ENCODE data around the gene AIFM3. TPM values are rescaled to one million over a fixed set of nuclear protein-coding genes. Genes with fewer than 3 reads are reported as not detected.
"Not testable (repeated sequence)": the region's sequence is repeated elsewhere in the genome, so short reads cannot be mapped to it uniquely, and the experiment has no call there.

Gene AIFM3
- total RNA-seq, 1 experiment from 2014 or later, result not detected

- DNase-seq (ENCODE audit: low read depth), result no peak
These were observed 34.0 kb downstream of the AIFM3 start for GRCh38 chr22:21000987-21001600.

GRCh38 chr22:21001601-21002325 lies 34.7 kb downstream of the AIFM3 start, which contains the start of gene THAP7:
TSS of gene THAP7 (minus strand) at chr22:21002118. CDS start at chr22:21001911, 207 bp downstream.
- peak; percentile 93 for DNase-seq (ENCODE audit: low read depth)

- no peak for DNase-seq (ENCODE audit: low read depth)
These were observed 36.7 kb downstream of the AIFM3 start for GRCh38 chr22:21003782-21004181.

GRCh38 chr22:21009208-21009607 lies 42.2 kb downstream of the AIFM3 start:
- not testable (repeated sequence) for DNase-seq (ENCODE audit: low read depth)

GRCh38 chr22:21009638-21010425 lies 42.8 kb downstream of the AIFM3 start:
- peak; percentile 34 for DNase-seq (ENCODE audit: low read depth)

GRCh38 chr22:21010426-21011113 lies 43.5 kb downstream of the AIFM3 start:
- DNase-seq (ENCODE audit: low read depth), result no peak

GRCh38 chr22:21012446-21013407 lies 45.7 kb downstream of the AIFM3 start:
- DNase-seq (ENCODE audit: low read depth), result no peak

- no peak for DNase-seq (ENCODE audit: low read depth)
These were observed 46.7 kb downstream of the AIFM3 start for GRCh38 chr22:21013657-21014201.

- peak; percentile 94 for DNase-seq (ENCODE audit: low read depth)
These were observed 47.2 kb downstream of the AIFM3 start for GRCh38 chr22:21014202-21014725.

- peak; percentile 90 for DNase-seq (ENCODE audit: low read depth)
These were observed 47.8 kb downstream of the AIFM3 start, which contains the start of gene P2RX6 for GRCh38 chr22:21014726-21015465. TSS of gene P2RX6 (plus strand) at chr22:21015165. CDS start at chr22:21015175, 10 bp downstream.

- DNase-seq (ENCODE audit: low read depth), result no peak
These were observed 48.5 kb downstream of the AIFM3 start for GRCh38 chr22:21015466-21016006.

- no peak for DNase-seq (ENCODE audit: low read depth)
These were observed 49.8 kb downstream of the AIFM3 start for GRCh38 chr22:21016644-21017420.

- no peak for DNase-seq (ENCODE audit: low read depth)
These were observed 51.3 kb downstream of the AIFM3 start for GRCh38 chr22:21018314-21018713.

- no peak for DNase-seq (ENCODE audit: low read depth)
These were observed 53.9 kb downstream of the AIFM3 start for GRCh38 chr22:21020802-21021429.

GRCh38 chr22:21022507-21022906 lies 55.5 kb downstream of the AIFM3 start:
- DNase-seq (ENCODE audit: low read depth), result no peak

- no peak for DNase-seq (ENCODE audit: low read depth)
These were observed 56.0 kb downstream of the AIFM3 start for GRCh38 chr22:21022955-21023614.

- no peak for DNase-seq (ENCODE audit: low read depth)
These were observed 58.2 kb downstream of the AIFM3 start for GRCh38 chr22:21025266-21025665.

Data from RPMI7951 (cell line).